OCI-LY3 (cell line): ENCODE data around the gene ZFPL1.
"Not testable (repeated sequence)": the region's sequence is repeated elsewhere in the genome, so short reads cannot be mapped to it uniquely, and the experiment has no call there.

ENCODE experiments used
- H2AFZ ChIP-seq: fragments of 200-600, 300-600 bp; shearing (Covaris generic); 2 replicates; pipeline ENCODE4 v1.6.0; 2014; ENCODE audit warnings: antibody characterized with exemption, low read depth, low read length
- H3K27ac ChIP-seq: fragments of 200-600, 300-600 bp; sonication (generic); 2 replicates; pipeline ENCODE4 v1.5.1; 2014; ENCODE audit warnings: mild to moderate bottlenecking, low read length, moderate library complexity, mixed read lengths
- H3K27me3 ChIP-seq: fragments of 200-600, 300-600 bp; sonication (generic); 2 replicates; pipeline ENCODE4 v1.6.1; 2014; ENCODE audit warnings: low read depth, low read length, mixed read lengths
- H3K36me3 ChIP-seq: fragments of 200-600, 300-600 bp; sonication (generic); replicated peaks from 2 replicates; pipeline ENCODE3; 2014; ENCODE audit warnings: low read depth, low read length, mixed read lengths
- H3K4me1 ChIP-seq: fragments of 300-600, 200-600 bp; sonication (generic); 2 replicates; pipeline ENCODE4 v1.6.1; 2014; ENCODE audit warnings: low read length, mixed read lengths
- H3K4me2 ChIP-seq: fragments of 200-600, 300-600 bp; sonication (generic); 2 replicates; pipeline ENCODE4 v1.6.1; 2014; ENCODE audit warnings: low read length, mixed read lengths
- H3K4me3 ChIP-seq: fragments of 300-600, 200-600 bp; sonication (generic); 2 replicates; pipeline ENCODE4 v1.5.1; 2014; ENCODE audit warnings: antibody characterized with exemption, mild to moderate bottlenecking, low read length, moderate library complexity
- H3K79me2 ChIP-seq: fragments of 300-600, 200-600 bp; shearing (Covaris generic); 2 replicates; pipeline ENCODE4 v1.6.1; 2014; ENCODE audit warnings: mild to moderate bottlenecking, low read length, mixed read lengths
- H3K9ac ChIP-seq: fragments of 300-600, 200-600 bp; shearing (Covaris generic); 2 replicates; pipeline ENCODE4 v1.6.0; 2014; ENCODE audit warnings: mild to moderate bottlenecking, low read length, moderate library complexity
- H3K9me3 ChIP-seq: fragments of 200-600, 300-600 bp; shearing (Covaris generic); 2 replicates; pipeline ENCODE4 v1.6.1; 2014; ENCODE audit warnings: low read length, mixed read lengths; ENCODE audit not compliant: insufficient read depth
- H4K20me1 ChIP-seq: fragments of 200-600, 300-600 bp; sonication (generic); 2 replicates; pipeline ENCODE4 v1.6.1; 2016; ENCODE audit warnings: low read length, mixed read lengths; ENCODE audit not compliant: insufficient read depth
- EZH2phosphoT487 ChIP-seq: fragments of 200-600 bp; shearing (Covaris generic); IDR thresholded peaks from 2 replicates; pipeline ENCODE4 v1.6.1; 2018; ENCODE audit warnings: antibody characterized with exemption, mixed run types, low read depth
- TF ChIP-seq, protein P1 (sequence below): fragments of 200-600, 300-600 bp; sonication (generic); IDR thresholded peaks from 2 replicates; pipeline ENCODE4 v1.5.1; 2014; ENCODE audit warnings: antibody characterized with exemption, low read length, low read depth

ZFPL1 gene

DNA sequence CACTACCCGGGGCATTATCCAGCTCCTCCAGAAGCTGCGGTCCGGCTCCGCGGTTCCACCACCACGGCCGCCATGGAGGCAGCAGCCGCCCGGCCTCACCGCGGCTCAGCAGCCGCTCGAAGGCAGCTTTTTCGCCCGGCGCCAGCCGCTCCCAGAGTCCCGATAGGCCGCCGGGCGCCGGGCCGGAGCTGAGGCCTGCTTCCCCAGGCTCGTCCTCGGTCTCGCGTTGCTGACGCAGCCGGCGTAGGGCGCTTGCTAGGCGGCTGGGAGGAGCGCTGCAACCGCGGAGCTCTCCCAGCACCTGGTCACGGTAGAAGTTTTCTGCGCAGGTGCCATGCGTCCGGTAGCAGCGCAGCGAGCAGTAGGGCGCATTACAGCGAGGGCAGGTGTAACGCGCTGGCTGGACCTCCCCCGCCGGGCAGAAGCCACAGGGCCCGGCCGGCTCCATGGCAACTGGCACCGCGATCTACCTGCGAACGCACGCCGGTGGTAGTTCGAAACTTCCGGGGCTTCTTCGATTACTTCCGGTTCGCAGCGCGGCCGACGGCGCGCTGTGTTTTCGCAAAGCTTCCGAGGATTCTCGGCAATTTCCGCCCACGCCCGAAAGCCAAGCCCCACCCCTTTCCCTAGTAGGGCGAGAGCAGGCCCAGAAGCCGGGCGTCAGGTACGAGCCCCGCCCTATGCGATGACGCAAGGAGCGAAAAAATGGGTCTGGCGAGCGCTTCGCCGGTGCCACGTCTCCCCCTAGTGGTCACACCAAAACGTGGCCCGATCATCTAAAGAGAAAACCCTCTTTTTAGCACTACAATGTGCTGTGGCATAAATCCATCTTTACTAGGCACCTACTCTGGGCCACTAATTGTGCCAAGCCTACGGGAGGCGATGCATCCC lies 33.4 kb downstream of the ZFPL1 start, which contains the start of gene ZNHIT2:
Gene ZNHIT2 (minus strand): TSS at position 496 of the 891 bp plus-strand sequence. CDS start 48 bp downstream, at position 448.
- Histone ChIP-seq H2AFZ (no peak within 1 kb of the TSS), H3K4me1 (peaks cover 37% of the 10 kb centered on the region), H3K9ac (peak within 1 kb of the TSS; percentile 68), H3K79me2 (peaks cover 60% of the 10 kb centered on the region), H4K20me1 (no peaks in the 10 kb centered on the region), H3K9me3 (no peaks in the 10 kb centered on the region), H3K27me3 (no peaks in the 10 kb centered on the region), H3K27ac (peak within 1 kb of the TSS; percentile 59), H3K36me3 (peaks cover 43% of the 10 kb centered on the region), H3K4me3 (peak within 1 kb of the TSS; percentile 79), H3K4me2 (peak within 1 kb of the TSS; percentile 62)
- TF ChIP-seq, protein P1, sequence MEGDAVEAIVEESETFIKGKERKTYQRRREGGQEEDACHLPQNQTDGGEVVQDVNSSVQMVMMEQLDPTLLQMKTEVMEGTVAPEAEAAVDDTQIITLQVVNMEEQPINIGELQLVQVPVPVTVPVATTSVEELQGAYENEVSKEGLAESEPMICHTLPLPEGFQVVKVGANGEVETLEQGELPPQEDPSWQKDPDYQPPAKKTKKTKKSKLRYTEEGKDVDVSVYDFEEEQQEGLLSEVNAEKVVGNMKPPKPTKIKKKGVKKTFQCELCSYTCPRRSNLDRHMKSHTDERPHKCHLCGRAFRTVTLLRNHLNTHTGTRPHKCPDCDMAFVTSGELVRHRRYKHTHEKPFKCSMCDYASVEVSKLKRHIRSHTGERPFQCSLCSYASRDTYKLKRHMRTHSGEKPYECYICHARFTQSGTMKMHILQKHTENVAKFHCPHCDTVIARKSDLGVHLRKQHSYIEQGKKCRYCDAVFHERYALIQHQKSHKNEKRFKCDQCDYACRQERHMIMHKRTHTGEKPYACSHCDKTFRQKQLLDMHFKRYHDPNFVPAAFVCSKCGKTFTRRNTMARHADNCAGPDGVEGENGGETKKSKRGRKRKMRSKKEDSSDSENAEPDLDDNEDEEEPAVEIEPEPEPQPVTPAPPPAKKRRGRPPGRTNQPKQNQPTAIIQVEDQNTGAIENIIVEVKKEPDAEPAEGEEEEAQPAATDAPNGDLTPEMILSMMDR, result peak; percentile 94
- no peak for TF ChIP-seq EZH2phosphoT487

DNA sequence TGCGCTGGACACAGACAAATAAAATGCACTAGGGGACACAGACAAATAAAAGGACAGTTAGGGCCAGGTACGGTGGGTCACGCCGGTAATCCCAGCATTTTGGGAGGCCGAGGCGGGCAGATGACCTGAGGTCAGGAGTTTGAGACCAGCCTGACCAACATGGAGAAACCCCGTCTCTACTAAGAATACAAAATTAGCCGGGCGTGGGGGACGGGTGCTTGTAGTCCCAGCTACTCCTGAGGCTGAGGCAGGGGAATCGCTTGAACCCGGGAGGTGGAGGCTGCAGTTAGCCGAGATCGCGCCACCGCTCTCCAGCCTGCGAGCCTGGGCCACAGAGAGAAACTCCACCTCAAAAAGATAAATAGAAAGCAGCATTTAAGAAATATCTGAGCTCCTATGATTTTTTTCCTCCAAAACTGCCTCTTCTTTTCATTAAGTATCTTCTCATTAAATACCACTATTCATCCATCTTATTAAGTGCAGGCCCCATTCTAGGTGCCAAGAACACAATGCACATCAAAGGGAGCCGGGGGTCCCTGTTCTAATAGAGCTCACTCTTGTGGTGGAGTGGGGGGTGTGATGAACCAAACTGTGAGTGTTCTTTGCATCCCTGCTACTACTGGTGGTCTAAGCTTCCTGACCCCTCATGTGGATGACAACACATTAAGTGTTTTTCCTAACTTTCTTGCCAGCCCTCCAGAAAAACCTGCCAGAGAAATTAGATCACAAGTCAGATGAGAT lies 34.2 kb downstream of the ZFPL1 start:
- Histone ChIP-seq H3K79me2 (peaks cover 63% of the 10 kb centered on the region), H3K9ac (no peak overlapping the region), H3K9me3 (no peaks in the 10 kb centered on the region), H3K4me3 (no peak overlapping the region), H3K4me2 (no peak overlapping the region), H3K27ac (0 out of 2 replicates have a peak overlapping the region, but pooled peaks have one; percentile 5), H2AFZ (no peak overlapping the region), H3K4me1 (peaks cover 38% of the 10 kb centered on the region), H3K36me3 (peaks cover 43% of the 10 kb centered on the region), H3K27me3 (no peaks in the 10 kb centered on the region), H4K20me1 (no peaks in the 10 kb centered on the region)
- no peak for TF ChIP-seq EZH2phosphoT487
- TF ChIP-seq, protein P1, result no peak

DNA sequence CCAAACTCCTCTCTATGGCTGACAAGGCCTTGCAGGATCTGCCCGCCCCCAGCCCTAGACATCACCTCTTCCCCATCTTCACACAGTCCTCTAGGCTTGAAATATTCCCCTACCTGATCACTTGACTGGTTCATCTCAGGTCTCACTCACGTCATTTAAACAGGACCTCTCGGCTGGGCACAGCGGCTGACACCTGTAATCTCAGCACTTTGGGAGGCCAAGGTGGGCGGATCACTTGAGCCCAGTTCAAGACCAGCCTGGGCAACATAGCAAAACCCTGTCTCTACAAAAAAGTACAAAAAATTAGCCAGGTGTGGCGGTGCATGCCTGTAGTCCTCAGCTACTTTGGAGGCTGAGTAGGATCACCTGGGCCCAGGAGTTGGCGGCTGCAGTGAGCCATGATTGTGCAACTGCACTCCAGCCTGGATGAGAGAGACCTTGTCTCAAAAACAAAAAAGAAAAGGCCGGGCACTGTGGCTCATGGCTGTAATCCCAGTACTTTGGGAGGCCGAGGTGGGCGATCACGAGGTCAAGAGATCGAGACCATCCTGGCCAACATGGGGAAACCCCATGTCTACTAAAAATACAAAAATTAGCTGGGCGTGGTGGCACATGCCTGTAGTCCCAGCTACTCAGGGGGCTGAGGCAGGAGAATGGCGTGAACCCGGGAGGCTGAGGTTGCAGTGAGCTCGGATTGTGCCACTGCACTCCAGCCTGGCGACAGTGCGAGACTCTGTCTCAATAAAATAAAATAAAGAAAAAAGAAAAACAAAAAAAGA lies 35.1 kb downstream of the ZFPL1 start:
- Histone ChIP-seq H3K4me1 (peaks cover 34% of the 10 kb centered on the region), H3K27ac (peak overlapping the region; percentile 5; the same call in 1 of the 2 replicates), H3K79me2 (peaks cover 70% of the 10 kb centered on the region), H3K36me3 (peaks cover 43% of the 10 kb centered on the region)
- not testable (repeated sequence) for H3K9me3 ChIP-seq, H3K27me3 ChIP-seq, H2AFZ ChIP-seq, H3K4me2 ChIP-seq, H3K4me3 ChIP-seq, H3K9ac ChIP-seq, H4K20me1 ChIP-seq

DNA sequence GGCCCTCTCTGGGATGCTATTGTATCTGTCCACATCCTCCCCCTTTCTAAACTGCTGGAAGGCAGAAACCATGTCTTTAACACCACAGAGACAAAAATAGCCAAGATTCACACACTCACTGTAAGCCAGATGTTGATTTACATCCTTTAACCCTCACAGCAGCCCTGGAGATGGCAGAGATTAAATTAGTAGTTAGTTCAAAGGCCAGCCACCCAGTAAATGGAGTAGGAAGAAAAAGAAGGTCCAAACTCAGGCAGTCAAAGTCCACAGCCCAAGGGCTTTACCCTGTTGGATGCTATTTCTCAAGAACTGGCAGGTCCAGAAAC lies 35.6 kb downstream of the ZFPL1 start:
- no peaks in the 10 kb centered on the region for H3K9me3 ChIP-seq
- no peak for TF ChIP-seq EZH2phosphoT487
- TF ChIP-seq, protein P1, result no peak
- peaks cover 43% of the 10 kb centered on the region for H3K36me3 ChIP-seq
- H3K4me2 ChIP-seq, result no peak overlapping the region
- peaks cover 34% of the 10 kb centered on the region for H3K4me1 ChIP-seq
- H3K27ac ChIP-seq, result peak overlapping the region; percentile 5
- no peaks in the 10 kb centered on the region for H3K27me3 ChIP-seq
- no peak overlapping the region for H3K9ac ChIP-seq
- H2AFZ ChIP-seq, result no peak overlapping the region
- no peak overlapping the region for H3K4me3 ChIP-seq
- peaks cover 75% of the 10 kb centered on the region for H3K79me2 ChIP-seq
- H4K20me1 ChIP-seq, result no peaks in the 10 kb centered on the region
